ENCODE data around the gene MAP4K2. TPM values are rescaled to one million over a fixed set of nuclear protein-coding genes. Genes with fewer than 3 reads are reported as not detected.

The MAP4K2 gene
- total RNA-seq, 4 donors from 2014 or later = 4.3 to 14.8 (median 6.2) TPM

DNA sequence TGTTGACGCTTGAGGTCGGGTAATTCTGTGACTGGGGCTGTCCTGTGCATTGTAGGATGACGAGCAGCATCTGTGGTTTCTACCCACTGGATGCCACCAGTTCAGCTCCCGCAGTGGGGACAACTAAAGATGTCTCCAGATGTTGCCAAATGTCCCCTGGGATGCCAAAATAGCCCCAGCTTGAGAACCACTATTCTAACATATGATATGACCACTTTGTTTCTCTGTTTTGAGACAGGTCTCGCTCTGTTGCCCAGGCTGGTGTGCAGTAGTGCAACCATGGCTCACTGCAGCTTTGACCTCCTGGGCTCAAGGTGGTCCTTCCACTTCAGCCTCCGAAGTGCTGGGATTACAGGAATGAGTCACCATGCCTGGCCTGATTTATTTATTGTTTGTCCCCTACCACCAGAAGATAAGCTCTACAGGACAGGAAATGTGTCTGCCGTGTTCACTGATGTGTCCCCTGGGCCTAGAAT is 11.7 kb upstream of the MAP4K2 start:
- intact Hi-C loops (cut with DNase I; ENCODE audit: low total_unique reads) (no loop called here), in situ Hi-C loops (cut with MboI; ENCODE audit: low sequenced_read_pairs in 4 of 4) (no loop called here)
- no peak for TF ChIP-seq POLR2A (IDR thresholded peaks at IDR 0.05)
- TF ChIP-seq CTCF (IDR thresholded peaks at IDR 0.05 in 4 of 5, conservative IDR thresholded peaks at IDR 0.05 in 1 of 5) = no peak
- Histone ChIP-seq H3K27ac (no peak overlapping the region), H3K4me3 (no peak overlapping the region), H3K27me3 (no peaks in the 10 kb centered on the region), H3K9me3 (no peaks in the 10 kb centered on the region), H3K4me1 (peaks cover under 1 to 3% of the 10 kb centered on the region in 2 donors), H3K36me3 (no peaks in the 10 kb centered on the region)
- ATAC-seq (no peak), DNase-seq (no peak)

DNA sequence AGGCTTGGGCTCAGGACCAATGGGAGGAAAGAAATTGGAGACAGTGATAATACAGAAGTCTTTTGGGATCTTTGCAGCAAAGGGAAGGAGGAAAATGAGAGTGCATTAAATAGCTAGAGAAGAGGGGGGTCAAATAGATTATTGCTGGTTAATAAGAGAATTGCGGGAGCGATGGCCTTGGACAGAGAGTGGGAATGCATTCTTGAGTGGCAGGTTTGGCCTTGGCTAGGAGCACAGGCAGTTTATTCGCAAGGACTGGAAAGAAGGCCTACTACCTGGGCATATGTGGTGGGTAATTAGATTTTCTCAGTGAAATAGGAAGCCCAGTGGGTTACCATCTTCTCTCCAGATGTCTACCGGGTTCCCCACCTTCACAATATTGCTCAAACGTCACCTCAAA is 10.8 kb upstream of the MAP4K2 start:
- in situ Hi-C loops (cut with MboI; ENCODE audit: low sequenced_read_pairs in 4 of 4) = no loop called here
- ATAC-seq (no peak), DNase-seq (no peak)
- intact Hi-C loops (cut with DNase I; ENCODE audit: low total_unique reads) = no loop called here
- Histone ChIP-seq H3K36me3 (no peaks in the 10 kb centered on the region), H3K27ac (no peak overlapping the region), H3K4me1 (peaks cover 8 to 12% of the 10 kb centered on the region in 2 donors), H3K9me3 (no peaks in the 10 kb centered on the region), H3K27me3 (no peaks in the 10 kb centered on the region), H3K4me3 (no peak overlapping the region)
- TF ChIP-seq CTCF (IDR thresholded peaks at IDR 0.05 in 4 of 5, conservative IDR thresholded peaks at IDR 0.05 in 1 of 5) (no peak), POLR2A (IDR thresholded peaks at IDR 0.05) (no peak)

DNA sequence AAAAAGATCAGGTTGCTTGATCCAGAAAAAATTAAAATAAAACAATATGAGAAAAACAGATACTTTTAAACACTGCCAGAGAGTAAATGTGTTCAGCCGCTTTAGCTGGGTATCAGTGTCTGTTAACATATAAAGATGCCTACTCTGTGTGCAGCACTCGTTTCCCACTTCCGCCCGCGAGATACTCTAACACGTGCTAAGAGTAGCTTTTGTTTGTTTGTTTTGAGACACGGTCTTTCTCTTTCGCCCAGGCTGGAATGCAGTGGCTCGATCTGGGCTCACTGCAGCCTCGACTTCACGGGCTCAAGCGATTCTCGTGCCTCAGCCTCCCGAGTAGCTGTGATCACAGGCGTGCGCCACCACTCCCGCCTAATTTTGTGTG is 7.9 kb upstream of the MAP4K2 start:
- H3K4me1 ChIP-seq = peaks cover 8 to 12% of the 10 kb centered on the region in 2 donors
- in situ Hi-C loops (cut with MboI; ENCODE audit: low sequenced_read_pairs in 4 of 4) = no loop called here
- intact Hi-C loops (cut with DNase I; ENCODE audit: low total_unique reads) = no loop called here
- peak overlapping the region; percentile 80 to 85 (median 82) for H3K27ac ChIP-seq
- peak; percentile 38 to 55 for ATAC-seq
- peaks cover 0 to 16% of the 10 kb centered on the region in 2 donors for H3K36me3 ChIP-seq
- peak overlapping the region; percentile 78 to 91 (median 84) for H3K4me3 ChIP-seq
- no peak for TF ChIP-seq POLR2A (IDR thresholded peaks at IDR 0.05)
- TF ChIP-seq CTCF (IDR thresholded peaks at IDR 0.05 in 4 of 5, conservative IDR thresholded peaks at IDR 0.05 in 1 of 5) = no peak
- no peaks in the 10 kb centered on the region for H3K27me3 ChIP-seq
- H3K9me3 ChIP-seq = no peaks in the 10 kb centered on the region
- no peak for DNase-seq

DNA sequence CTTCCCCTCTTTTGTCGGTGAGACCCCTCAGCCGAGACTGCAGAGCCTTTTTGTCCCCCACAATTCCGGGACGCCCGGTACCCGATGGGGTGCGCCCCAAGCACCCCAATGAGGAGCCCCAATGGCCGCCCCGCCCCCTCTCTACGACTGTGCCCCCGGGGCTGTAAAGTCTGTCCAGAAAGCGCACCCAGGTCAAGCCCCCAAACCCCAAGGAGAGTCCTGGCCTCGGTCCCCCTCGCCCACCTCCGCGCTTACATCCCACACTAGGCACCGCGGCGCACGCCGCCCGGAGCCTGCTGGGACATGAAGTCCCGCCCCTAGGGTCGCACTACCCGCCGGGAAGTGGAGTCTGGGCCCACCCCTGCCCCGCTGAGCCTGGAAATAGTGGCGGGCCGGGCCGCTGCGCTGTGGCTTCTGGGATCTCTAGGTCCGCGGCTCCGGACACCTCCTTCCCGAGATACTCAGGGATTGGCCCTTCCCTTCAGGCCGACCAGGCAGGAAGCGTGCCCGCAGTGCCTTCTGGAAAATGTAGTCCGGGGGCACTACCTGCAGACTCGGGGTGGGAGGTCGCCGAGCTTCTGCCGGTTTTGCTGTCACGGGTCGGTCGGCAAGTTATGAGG is 7.4 kb upstream of the MAP4K2 start, which contains the start of gene MEN1:
Gene MEN1 (minus strand): TSS at position 281 of the 620 bp plus-strand sequence. CDS start 442 bp downstream, outside the sequence.
- intact Hi-C loops (cut with DNase I; ENCODE audit: low total_unique reads) = no loop called here
- peak within 1 kb of the TSS; percentile 78 to 91 (median 84) for H3K4me3 ChIP-seq
- peaks cover 8 to 12% of the 10 kb centered on the region in 2 donors for H3K4me1 ChIP-seq
- H3K9me3 ChIP-seq = no peaks in the 10 kb centered on the region
- in situ Hi-C loops (cut with MboI; ENCODE audit: low sequenced_read_pairs in 4 of 4) = no loop called here
- no peak for TF ChIP-seq CTCF (IDR thresholded peaks at IDR 0.05 in 4 of 5, conservative IDR thresholded peaks at IDR 0.05 in 1 of 5)
- TF ChIP-seq POLR2A (IDR thresholded peaks at IDR 0.05) = peak; percentile 72 to 79
- peak within 1 kb of the TSS; percentile 80 to 85 (median 82) for H3K27ac ChIP-seq
- DNase-seq (peak; percentile 95 to 96), ATAC-seq (peak; percentile 97)
- H3K36me3 ChIP-seq = peaks cover 0 to 21% of the 10 kb centered on the region in 2 donors
- no peaks in the 10 kb centered on the region for H3K27me3 ChIP-seq
